H1 (cell line): ENCODE results near the gene SOBP. TPM values are rescaled to one million over a fixed set of nuclear protein-coding genes. Genes with fewer than 3 reads are reported as not detected.

Experiments
- CTCF ChIA-PET: fragments of 300-600 bp; sonication (Branson Sonifier 250); formaldehyde crosslinking; loops from one replicate; lab custom pipeline; 2021; ENCODE audit not compliant: partially characterized antibody; lab: Charles Lee
- POLR2A ChIA-PET: fragments of 300-600 bp; sonication (Branson Sonifier 250); formaldehyde crosslinking; loops from one replicate; lab custom pipeline; 2021; ENCODE audit warnings: inconsistent platforms; ENCODE audit not compliant: partially characterized antibody; lab: Charles Lee
- DNase-seq, 2 experiments: peaks; one replicate each; pipeline versions ENCODE4 v3.0.0 to v3.0.0-alpha.2; 2010 to 2022; ENCODE audit warnings: low spot score in 2 of 2, low read depth in 1 of 2, mixed read lengths in 1 of 2
- FAIRE-seq: peaks from 2 replicates; lab custom pipeline; 2011; peaks lifted over from hg19 to GRCh38; lab: Jason Lieb, UNC
- H2AFZ ChIP-seq: 2 replicates; pipeline ENCODE4 v1.8.1; 2012; ENCODE audit warnings: low read length, inconsistent platforms
- H2AK5ac ChIP-seq: 2 replicates; pipeline ENCODE4 v1.6.1; 2013; ENCODE audit warnings: low read depth, low read length
- H2BK120ac ChIP-seq: replicated peaks from 2 replicates; pipeline ENCODE3; 2013; ENCODE audit warnings: low read depth, low read length, inconsistent platforms
- H2BK12ac ChIP-seq: 2 replicates; pipeline ENCODE4 v1.6.1; 2013; ENCODE audit warnings: low read depth, low read length
- H2BK15ac ChIP-seq: 2 replicates; pipeline ENCODE4 v1.6.1; 2013; ENCODE audit warnings: low read length
- H2BK20ac ChIP-seq: 2 replicates; pipeline ENCODE4 v1.6.1; 2013; ENCODE audit warnings: low read length
- H2BK5ac ChIP-seq: 2 replicates; pipeline ENCODE4 v1.6.1; 2013; ENCODE audit warnings: low read depth, low read length
- H3K14ac ChIP-seq: 2 replicates; pipeline ENCODE4 v1.6.1; 2013; ENCODE audit warnings: inconsistent platforms; ENCODE audit not compliant: insufficient read length
- H3K18ac ChIP-seq: 2 replicates; pipeline ENCODE4 v1.6.1; 2013; ENCODE audit warnings: low read length; ENCODE audit errors: extremely low read depth
- H3K23ac ChIP-seq: 2 replicates; pipeline ENCODE4 v1.6.1; 2013; ENCODE audit warnings: inconsistent platforms; ENCODE audit not compliant: insufficient read length
- H3K23me2 ChIP-seq: 2 replicates; pipeline ENCODE4 v1.6.1; 2013; ENCODE audit warnings: low read depth, low read length
- H3K27ac ChIP-seq: 2 replicates; pipeline ENCODE4 v1.6.1; 2011; ENCODE audit warnings: low read depth, low read length, inconsistent platforms
- H3K27me3 ChIP-seq, 4 experiments: replicated peaks in 1 of 4; 1 replicate in 1 of 4; 2 replicates in 3 of 4; pipeline versions ENCODE4 v1.6.1 to v1.8.1; 2011 to 2013; ENCODE audit warnings: low read length in 3 of 4, mild to moderate bottlenecking in 3 of 4, inconsistent platforms in 2 of 4, mixed read lengths in 2 of 4, moderate library complexity in 1 of 4; ENCODE audit not compliant: control insufficient read depth in 3 of 4, insufficient read depth in 3 of 4; ENCODE audit errors: extremely low read depth in 1 of 4
- H3K36me3 ChIP-seq, 4 experiments: 2 replicates each; pipeline versions ENCODE4 v1.6.1 to v1.8.1; 2011 to 2013; ENCODE audit warnings: mild to moderate bottlenecking in 4 of 4, low read length in 3 of 4, moderate library complexity in 2 of 4, control low read depth in 1 of 4, inconsistent platforms in 1 of 4; ENCODE audit not compliant: insufficient read depth in 4 of 4, control insufficient read depth in 2 of 4
- H3K4ac ChIP-seq: replicated peaks from 2 replicates; pipeline ENCODE3; 2013; ENCODE audit warnings: low read length, low read depth, mixed read lengths, inconsistent platforms; ENCODE audit not compliant: insufficient read length
- H3K4me1 ChIP-seq, 4 experiments: replicated peaks in 1 of 4; 1 replicate in 1 of 4; 2 replicates in 3 of 4; pipeline versions ENCODE4 v1.6.1 to v1.8.1; 2011 to 2013; ENCODE audit warnings: low read length in 3 of 4, inconsistent platforms in 2 of 4, mixed read lengths in 1 of 4; ENCODE audit not compliant: insufficient read depth in 4 of 4, control insufficient read depth in 3 of 4
- H3K4me2 ChIP-seq, 2 experiments: 2 replicates each; pipeline versions ENCODE4 v1.6.1 to v1.8.1; 2011 to 2013; ENCODE audit warnings: low read depth in 2 of 2, low read length in 2 of 2, control low read depth in 1 of 2, inconsistent platforms in 1 of 2, mild to moderate bottlenecking in 1 of 2; ENCODE audit not compliant: insufficient read depth in 1 of 2
- H3K4me3 ChIP-seq, 4 experiments: fragments of 200-600, 300-600 bp in 1 of 4; sonication (generic), shearing (Covaris generic), sonication (Bioruptor Twin) in 1 of 4; 2 replicates each; pipeline versions ENCODE4 v1.5.1 to v1.8.1; 2011 to 2016; ENCODE audit warnings: low read length in 4 of 4, low read depth in 3 of 4, control low read depth in 2 of 4, inconsistent platforms in 2 of 4, mild to moderate bottlenecking in 2 of 4, mixed read lengths in 1 of 4, moderate library complexity in 1 of 4; ENCODE audit not compliant: insufficient read depth in 2 of 4; ENCODE audit errors: extremely low read depth in 1 of 4
- H3K56ac ChIP-seq: replicated peaks from 2 replicates; pipeline ENCODE3; 2013; ENCODE audit warnings: low read depth, mild to moderate bottlenecking, mixed read lengths, low read length, inconsistent platforms; ENCODE audit not compliant: insufficient read length
- H3K79me1 ChIP-seq: 2 replicates; pipeline ENCODE4 v1.6.1; 2013; ENCODE audit warnings: low read depth, low read length, control low read depth
- H3K79me2 ChIP-seq, 2 experiments: 2 replicates each; pipeline versions ENCODE4 v1.6.1 to v1.8.1; 2012 to 2013; ENCODE audit warnings: low read length in 2 of 2, mild to moderate bottlenecking in 2 of 2, inconsistent platforms in 1 of 2; ENCODE audit not compliant: insufficient read depth in 2 of 2, control insufficient read depth in 1 of 2
- H3K9ac ChIP-seq, 4 experiments: replicated peaks in 1 of 4; 1 replicate in 1 of 4; 2 replicates in 3 of 4; pipeline versions ENCODE4 v1.6.1 to v1.8.1; 2011 to 2013; ENCODE audit warnings: low read depth in 3 of 4, low read length in 3 of 4, control low read depth in 2 of 4, mild to moderate bottlenecking in 2 of 4, moderate library complexity in 2 of 4, inconsistent platforms in 1 of 4; ENCODE audit errors: extremely low read depth in 1 of 4
- H3K9me3 ChIP-seq, 2 experiments: 2 replicates each; pipeline versions ENCODE4 v1.6.1 to v1.8.1; 2012 to 2013; ENCODE audit warnings: mild to moderate bottlenecking in 2 of 2, moderate library complexity in 2 of 2, control low read depth in 1 of 2, inconsistent platforms in 1 of 2, low read depth in 1 of 2, low read length in 1 of 2, mixed read lengths in 1 of 2; ENCODE audit not compliant: insufficient read depth in 2 of 2
- H4K20me1 ChIP-seq, 2 experiments: replicated peaks in 1 of 2; 2 replicates each; pipeline versions ENCODE3 to v1.8.1; 2011 to 2013; ENCODE audit warnings: inconsistent platforms in 2 of 2, low read length in 2 of 2, mild to moderate bottlenecking in 1 of 2; ENCODE audit not compliant: insufficient read depth in 2 of 2, control insufficient read depth in 1 of 2
- H4K5ac ChIP-seq: 2 replicates; pipeline ENCODE4 v1.6.1; 2013; ENCODE audit warnings: low read length, low read depth, mixed read lengths, inconsistent platforms; ENCODE audit not compliant: insufficient read length
- H4K8ac ChIP-seq: 2 replicates; pipeline ENCODE4 v1.8.0; 2013; ENCODE audit warnings: mild to moderate bottlenecking, moderate library complexity, low read length, inconsistent platforms; ENCODE audit not compliant: insufficient read depth; ENCODE audit errors: extremely low read depth
- H4K91ac ChIP-seq: replicated peaks from 2 replicates; pipeline ENCODE3; 2013; ENCODE audit warnings: low read length, mixed read lengths, inconsistent platforms; ENCODE audit not compliant: insufficient read length
- ATF3 ChIP-seq: IDR thresholded peaks from 2 replicates; pipeline ENCODE4 v1.6.1; 2011; ENCODE audit warnings: low read depth, mild to moderate bottlenecking, low read length; ENCODE audit not compliant: insufficient read depth
- RAD21 ChIP-seq, 2 experiments: IDR thresholded peaks in 1 of 2; conservative IDR thresholded peaks in 1 of 2; 2 replicates each; pipeline ENCODE4 v1.6.1; 2011; ENCODE audit warnings: low read depth in 2 of 2, low read length in 2 of 2, improper control_type of control experiment in 1 of 2, inconsistent platforms in 1 of 2, mild to moderate bottlenecking in 1 of 2, moderate library complexity in 1 of 2
- TBP ChIP-seq: IDR thresholded peaks from 2 replicates; pipeline ENCODE4 v1.6.1; 2011; ENCODE audit warnings: low read depth, low read length, improper control_type of control experiment
- TEAD4 ChIP-seq: IDR thresholded peaks from 2 replicates; pipeline ENCODE4 v1.6.1; 2012; ENCODE audit warnings: low read depth, low read length, inconsistent platforms, mixed read lengths
- WGBS, 2 experiments: shearing (Covaris generic) in 1 of 2; methylation state at CpG; one replicate each; pipeline versions ENCODE4 v1.1.6 to v1.1.7; 2013 to 2015; ENCODE audit warnings: low lambda C conversion rate in 2 of 2, mixed read lengths in 2 of 2, inconsistent platforms in 1 of 2, low coverage in 1 of 2, missing lambda C conversion rate in 1 of 2; ENCODE audit not compliant: insufficient replicate concordance in 2 of 2, insufficient coverage in 1 of 2, insufficient read length in 1 of 2; ENCODE audit errors: extremely low coverage in 1 of 2, missing lambda C conversion rate in 1 of 2; 5-methylcytosine and 5-hydroxymethylcytosine counted together
- polyA plus RNA-seq, 7 experiments: library from polyadenylated mRNA; depleted of rRNA in 3 of 7; stranded (reverse) in 5 of 7; unstranded in 2 of 7; fragments of >200 nt in 5 of 7; fragments of 200-250 nt in 2 of 7; gene quantifications; 1 replicate in 5 of 7; 2 replicates in 1 of 7; 4 replicates in 1 of 7; pipeline versions ENCODE4 v1.2.1 to v1.2.3, GENCODE V29; 2011 to 2013; ENCODE audit warnings: missing spikeins in 2 of 7, mixed read lengths in 2 of 7
- total RNA-seq: library from RNA; stranded (reverse); fragmentation: NEBNext Ultra II Directional; extraction: Animal tissue kit (Norgen Biotek cat#: 25700); gene quantifications from 2 replicates; pipeline ENCODE4 v1.2.1, GENCODE V29; 2021

SOBP gene
- total and polyA plus RNA-seq, 2 of the 8 experiments (the other 6 are each of a cell fraction or from before 2014, with no cell fraction given), result 0.45 to 6.2 TPM

- H2BK15ac ChIP-seq, result no peak overlapping the region
- H3K4ac ChIP-seq, result no peak overlapping the region
- no peak overlapping the region for H4K8ac ChIP-seq
- no peak overlapping the region for H3K14ac ChIP-seq
- no peaks in the 10 kb centered on the region for H3K79me1 ChIP-seq
- no peaks in the 10 kb centered on the region for H4K20me1 ChIP-seq
- H3K79me2 ChIP-seq, result no peaks in the 10 kb centered on the region
- FAIRE-seq (no peak), DNase-seq (no peak)
- H3K56ac ChIP-seq, result no peak overlapping the region
- H3K9me3 ChIP-seq, result no peaks in the 10 kb centered on the region
- ChIA-PET CTCF (interaction anchor here (0.6 to 1.2 kb wide), 6 partner anchors 27 to 282 kb away, joined by 3 to 5 read pairs (median 3); no protein-coding TSS in a partner anchor), POLR2A (interaction anchor here (0.7 kb wide), 1 partner anchor 11 kb away, joined by 3 read pairs; no protein-coding TSS in a partner anchor)
- H2BK12ac ChIP-seq, result no peak overlapping the region
- H3K27me3 ChIP-seq, result no peaks in the 10 kb centered on the region
- H3K27ac ChIP-seq, result no peak overlapping the region
- H3K4me2 ChIP-seq, result no peak overlapping the region
- no peak overlapping the region for H2BK5ac ChIP-seq
- H3K4me3 ChIP-seq, result no peak overlapping the region
- no peak overlapping the region for H2BK20ac ChIP-seq
- no peak overlapping the region for H4K91ac ChIP-seq
- H3K36me3 ChIP-seq, result no peaks in the 10 kb centered on the region
- peaks cover 2 to 19% (median 11%) of the 10 kb centered on the region in 4 experiments for H3K4me1 ChIP-seq
- H2AFZ ChIP-seq, result no peak overlapping the region
- 55% methylated on average over 5 of the region's 5 CpGs; no CpG with 5 or more reads in 1 of the 2 experiments for WGBS, 2 experiments
- no peak overlapping the region for H2BK120ac ChIP-seq
- H3K18ac ChIP-seq, result no peak overlapping the region
- no peak overlapping the region for H3K23ac ChIP-seq
- H4K5ac ChIP-seq, result no peak overlapping the region
- H2AK5ac ChIP-seq, result no peak overlapping the region
- no peak overlapping the region for H3K9ac ChIP-seq
- H3K23me2 ChIP-seq, result no peaks in the 10 kb centered on the region
- TF ChIP-seq TBP, result peak; percentile 24; the same call in 1 of the 2 replicates
- 0 out of 4 replicates have a peak, but pooled peaks of 1 of the 2 experiments have one; percentile 7 for TF ChIP-seq RAD21 (IDR thresholded peaks at IDR 0.05 in 1 of 2, conservative IDR thresholded peaks at IDR 0.05 in 1 of 2; ENCODE audit: low read depth in 2 of 2, low read length in 2 of 2)
- TF ChIP-seq ATF3, result no peak
- 0 out of 2 replicates have a peak, but pooled peaks have one; percentile 43 for TF ChIP-seq TEAD4
Measured at GRCh38 chr6:107600121-107600520, 110.2 kb downstream of the SOBP start.
